Mesodermal cell (in vitro differentiated cells): ENCODE measurements around the gene LIN28B.
"Not testable (repeated sequence)": the region's sequence is repeated elsewhere in the genome, so short reads cannot be mapped to it uniquely, and the experiment has no call there.

Experiments
- H3K27ac ChIP-seq: 2 replicates; pipeline ENCODE4 v1.7.0; 2013; ENCODE audit warnings: mild to moderate bottlenecking, low read depth, low read length, moderate library complexity; ENCODE audit not compliant: severe bottlenecking
- H3K36me3 ChIP-seq: 2 replicates; pipeline ENCODE4 v1.7.1; 2013; ENCODE audit warnings: mild to moderate bottlenecking, low read length, moderate library complexity; ENCODE audit not compliant: control insufficient read depth, insufficient read depth
- H3K4me1 ChIP-seq: one replicate; pipeline ENCODE4 v1.7.1; 2013; ENCODE audit warnings: mild to moderate bottlenecking, low read length; ENCODE audit not compliant: insufficient read depth, control insufficient read depth, poor library complexity, severe bottlenecking
- H3K4me3 ChIP-seq: 2 replicates; pipeline ENCODE4 v1.7.0; 2013; ENCODE audit warnings: low read length, control low read depth, mild to moderate bottlenecking; ENCODE audit not compliant: insufficient read depth, poor library complexity, severe bottlenecking; ENCODE audit errors: extremely low read depth
- H3K9me3 ChIP-seq: 2 replicates; pipeline ENCODE4 v1.7.1; 2013; ENCODE audit warnings: mild to moderate bottlenecking, low read length, moderate library complexity; ENCODE audit not compliant: control insufficient read depth
- WGBS, 2 experiments: methylation state at CpG; one replicate each; pipeline ENCODE4 v1.1.5; 2013; ENCODE audit warnings: missing lambda C conversion rate in 2 of 2; ENCODE audit not compliant: insufficient coverage in 2 of 2; 5-methylcytosine and 5-hydroxymethylcytosine counted together

The LIN28B gene

GRCh38 chr6:104940893-104941728 lies 15.8 kb upstream of the LIN28B start:
- H3K9me3 ChIP-seq, result no peaks in the 10 kb centered on the region
- H3K4me1 ChIP-seq, result no peaks in the 10 kb centered on the region
- 0 to 1% methylated on average over 49 to 80 of the region's 104 CpGs for WGBS, 2 experiments
- no peaks in the 10 kb centered on the region for H3K36me3 ChIP-seq
- peak overlapping the region; percentile 69 for H3K4me3 ChIP-seq
- H3K27ac ChIP-seq, result peak overlapping the region; percentile 79

GRCh38 chr6:104941729-104942091 lies 15.2 kb upstream of the LIN28B start:
- no peaks in the 10 kb centered on the region for H3K36me3 ChIP-seq
- H3K9me3 ChIP-seq, result no peaks in the 10 kb centered on the region
- H3K4me3 ChIP-seq, result peak overlapping the region; percentile 69
- H3K27ac ChIP-seq, result peak overlapping the region; percentile 60
- H3K4me1 ChIP-seq, result no peaks in the 10 kb centered on the region
- 0% methylated on average over 1 to 6 of the region's 7 CpGs for WGBS, 2 experiments

- Histone ChIP-seq H3K9me3 (no peaks in the 10 kb centered on the region), H3K4me3 (no peak overlapping the region), H3K36me3 (no peaks in the 10 kb centered on the region), H3K4me1 (no peaks in the 10 kb centered on the region), H3K27ac (no peak overlapping the region)
- no CpG with 5 or more reads among the region's 3 CpGs for WGBS, 2 experiments
Measured at GRCh38 chr6:104943781-104944180, 13.1 kb upstream of the LIN28B start.

GRCh38 chr6:104949206-104949605 lies 7.7 kb upstream of the LIN28B start:
- H3K4me1 ChIP-seq, result peaks cover 8% of the 10 kb centered on the region
- no peak overlapping the region for H3K27ac ChIP-seq
- no peaks in the 10 kb centered on the region for H3K9me3 ChIP-seq
- H3K36me3 ChIP-seq, result no peaks in the 10 kb centered on the region
- H3K4me3 ChIP-seq, result no peak overlapping the region
- no CpG with 5 or more reads among the region's 2 CpGs for WGBS, 2 experiments

- no peak overlapping the region for H3K4me3 ChIP-seq
- no CpG with 5 or more reads among the region's 1 CpG for WGBS, 2 experiments
- peaks cover 8% of the 10 kb centered on the region for H3K4me1 ChIP-seq
- peak overlapping the region; percentile 33 for H3K27ac ChIP-seq
- H3K9me3 ChIP-seq, result no peaks in the 10 kb centered on the region
- H3K36me3 ChIP-seq, result no peaks in the 10 kb centered on the region
Measured at GRCh38 chr6:104951677-104952076, 5.2 kb upstream of the LIN28B start.

GRCh38 chr6:104952911-104953399 lies 4.0 kb upstream of the LIN28B start:
- WGBS, 2 experiments, result 0 to 1% methylated on average over 22 to 29 of the region's 33 CpGs
- Histone ChIP-seq H3K4me1 (peaks cover 8% of the 10 kb centered on the region), H3K36me3 (no peaks in the 10 kb centered on the region), H3K9me3 (no peaks in the 10 kb centered on the region), H3K27ac (peak overlapping the region; percentile 94), H3K4me3 (peak overlapping the region; percentile 45)

GRCh38 chr6:104953400-104954189 lies 3.3 kb upstream of the LIN28B start:
- peak overlapping the region; percentile 94 for H3K27ac ChIP-seq

GRCh38 chr6:104954190-104954797 lies 2.6 kb upstream of the LIN28B start:
- Histone ChIP-seq H3K9me3 (no peaks in the 10 kb centered on the region), H3K4me3 (peak overlapping the region; percentile 45), H3K27ac (peak overlapping the region; percentile 94), H3K36me3 (no peaks in the 10 kb centered on the region), H3K4me1 (peaks cover 8% of the 10 kb centered on the region)
- 0 to 8% methylated on average over 1 to 2 of the region's 4 CpGs for WGBS, 2 experiments

More at GRCh38 chr6:104953400-104954189, 3.3 kb upstream of the LIN28B start:
- peak overlapping the region; percentile 45 for H3K4me3 ChIP-seq
- H3K36me3 ChIP-seq, H3K4me1 ChIP-seq, H3K9me3 ChIP-seq: not testable (repeated sequence)
- WGBS, 2 experiments, result 0% methylated on average over 2 to 4 of the region's 22 CpGs

- Histone ChIP-seq H3K27ac (peak overlapping the region; percentile 83), H3K4me1 (peaks cover 8% of the 10 kb centered on the region), H3K36me3 (no peaks in the 10 kb centered on the region), H3K9me3 (no peaks in the 10 kb centered on the region), H3K4me3 (peak overlapping the region; percentile 59)
- 0% methylated on average over 3 of the region's 5 CpGs; no CpG with 5 or more reads in 1 of the 2 experiments for WGBS, 2 experiments
Measured at GRCh38 chr6:104955491-104955890, 1.4 kb upstream of the LIN28B start.

GRCh38 chr6:104955927-104956730 lies 778 bp upstream of the LIN28B start:
- WGBS, 2 experiments, result 0% methylated on average over 4 to 10 of the region's 16 CpGs
- no peaks in the 10 kb centered on the region for H3K9me3 ChIP-seq
- H3K27ac ChIP-seq, result peak overlapping the region; percentile 83
- H3K4me1 ChIP-seq, result peaks cover 8% of the 10 kb centered on the region
- peak overlapping the region; percentile 59 for H3K4me3 ChIP-seq
- H3K36me3 ChIP-seq, result no peaks in the 10 kb centered on the region
